Keratinocyte (primary cell): Measurements from ENCODE around the gene DOCK11. TPM values are rescaled to one million over a fixed set of nuclear protein-coding genes. Genes with fewer than 3 reads are reported as not detected.

Source experiments
- DNase-seq: peaks from one replicate; pipeline ENCODE4 v3.0.0-alpha.2; 2011; ENCODE audit warnings: low read depth, missing footprints, low spot score
- FAIRE-seq: peaks from 2 replicates; lab custom pipeline; 2011; peaks lifted over from hg19 to GRCh38; lab: Jason Lieb, UNC
- H2AFZ ChIP-seq: 2 replicates; pipeline ENCODE4 v1.6.0; 2012; ENCODE audit warnings: low read length, control low read depth, inconsistent platforms; ENCODE audit not compliant: control insufficient read depth
- H3K27ac ChIP-seq: 2 replicates; pipeline ENCODE4 v1.5.1; 2011; ENCODE audit warnings: low read length; ENCODE audit not compliant: control insufficient read depth, insufficient read depth
- H3K27me3 ChIP-seq: 3 replicates; pipeline ENCODE4 v1.6.0; 2011; ENCODE audit warnings: low read length; ENCODE audit not compliant: control insufficient read depth, insufficient read depth; ENCODE audit errors: extremely low read depth
- H3K36me3 ChIP-seq, 2 experiments: 2 replicates in 1 of 2; 3 replicates in 1 of 2; pipeline ENCODE4 v1.5.1; 2011; ENCODE audit warnings: low read length in 2 of 2, mild to moderate bottlenecking in 1 of 2; ENCODE audit not compliant: control insufficient read depth in 2 of 2, insufficient read depth in 2 of 2; ENCODE audit errors: extremely low read depth in 1 of 2
- H3K4me1 ChIP-seq: 3 replicates; pipeline ENCODE4 v1.5.1; 2011; ENCODE audit warnings: low read length; ENCODE audit not compliant: control insufficient read depth, insufficient read depth; ENCODE audit errors: extremely low read depth
- H3K4me2 ChIP-seq: 3 replicates; pipeline ENCODE4 v1.6.0; 2011; ENCODE audit warnings: low read depth, low read length; ENCODE audit not compliant: control insufficient read depth, insufficient read depth; ENCODE audit errors: extremely low read depth
- H3K4me3 ChIP-seq, 3 experiments: fragments of 200-600 bp in 1 of 3; sonication (generic) in 1 of 3; 2 replicates in 2 of 3; 3 replicates in 1 of 3; pipeline ENCODE4 v1.5.1; 2011 to 2016; ENCODE audit warnings: low read length in 3 of 3, mild to moderate bottlenecking in 3 of 3, control low read depth in 2 of 3, inconsistent platforms in 1 of 3, low read depth in 1 of 3, mixed read lengths in 1 of 3, mixed run types in 1 of 3, moderate library complexity in 1 of 3; ENCODE audit not compliant: control insufficient read depth in 2 of 3, insufficient read depth in 2 of 3; ENCODE audit errors: extremely low read depth in 1 of 3
- H3K79me2 ChIP-seq: 2 replicates; pipeline ENCODE4 v1.6.0; 2012; ENCODE audit warnings: low read length; ENCODE audit not compliant: control insufficient read depth, insufficient read depth
- H3K9ac ChIP-seq: 3 replicates; pipeline ENCODE4 v1.6.0; 2011; ENCODE audit warnings: low read length; ENCODE audit not compliant: control insufficient read depth, insufficient read depth; ENCODE audit errors: extremely low read depth
- H3K9me1 ChIP-seq: 3 replicates; pipeline ENCODE4 v1.6.0; 2011; ENCODE audit warnings: low read length; ENCODE audit not compliant: control insufficient read depth, insufficient read depth; ENCODE audit errors: extremely low read depth
- H3K9me3 ChIP-seq: 2 replicates; pipeline ENCODE4 v1.5.1; 2012; ENCODE audit warnings: low read depth, low read length; ENCODE audit not compliant: control insufficient read depth
- H4K20me1 ChIP-seq: 3 replicates; pipeline ENCODE4 v1.6.0; 2011; ENCODE audit warnings: low read length; ENCODE audit not compliant: control insufficient read depth, insufficient read depth; ENCODE audit errors: extremely low read depth
- EZH2 ChIP-seq: IDR thresholded peaks from one replicate; pipeline ENCODE4 v1.6.1; 2012; ENCODE audit warnings: inconsistent platforms, mild to moderate bottlenecking, low read length, moderate library complexity
- dilution Hi-C: fragments of 300-500 bp; cut with MboI; formaldehyde crosslinking; loops from one replicate; pipeline ENCODE4 v1.7.0; 2020; ENCODE audit warnings: low sequenced_read_pairs; ENCODE audit not compliant: extremely low pct_ligation_motif_present
- polyA plus RNA-seq, 5 experiments: library from polyadenylated mRNA; depleted of rRNA in 3 of 5; stranded (reverse) in 3 of 5; stranded (forward) in 1 of 5; unstranded in 1 of 5; fragments of >200 nt; gene quantifications; 1 replicate in 1 of 5; 2 replicates in 3 of 5; 3 replicates in 1 of 5; pipeline versions ENCODE4 v1.2.1 to v1.2.3, GENCODE V29; 2011 to 2012; ENCODE audit warnings: missing spikeins in 2 of 5, low read depth in 1 of 5, low replicate concordance in 1 of 5
- TF ChIP-seq, protein P1 (sequence below), 3 experiments: IDR thresholded peaks in 1 of 3; conservative IDR thresholded peaks in 1 of 3; optimal IDR thresholded peaks in 1 of 3; 2 replicates in 2 of 3; 3 replicates in 1 of 3; pipeline versions ENCODE3 to v1.5.1; 2011; ENCODE audit warnings: low read length in 3 of 3, mild to moderate bottlenecking in 3 of 3, moderate library complexity in 2 of 3, control low read depth in 1 of 3, inconsistent platforms in 1 of 3; ENCODE audit not compliant: insufficient read depth in 2 of 3; ENCODE audit errors: extremely low read depth in 1 of 3

Gene DOCK11
- polyA plus RNA-seq, 1 donor (not counting 4 experiments of a cell fraction or from before 2014, with no cell fraction given): 4.6 TPM

DNA sequence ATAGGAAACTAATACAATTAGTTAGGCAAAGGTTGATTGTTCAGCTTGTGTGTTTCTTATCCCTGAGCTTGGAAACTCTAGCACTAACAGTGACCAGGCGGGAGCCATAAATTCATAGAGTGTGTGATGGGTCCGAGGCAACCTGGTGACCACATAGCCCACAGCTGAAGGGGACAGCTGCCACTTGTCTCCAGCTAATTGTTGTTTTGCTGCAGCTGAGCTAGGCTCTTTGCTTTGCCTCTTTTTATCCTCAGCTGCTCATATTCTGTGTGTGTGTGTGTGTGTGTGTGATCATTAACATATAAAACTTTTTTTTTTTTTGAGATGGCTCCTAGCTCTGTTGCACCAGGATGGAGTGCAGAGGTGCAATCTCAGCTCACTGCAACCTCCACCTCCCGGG, 53.2 kb downstream of the DOCK11 start:
- H3K79me2 ChIP-seq: no peaks in the 10 kb centered on the region
- H3K4me3 ChIP-seq: no peak overlapping the region
- TF ChIP-seq EZH2: no peak
- TF ChIP-seq, protein P1, sequence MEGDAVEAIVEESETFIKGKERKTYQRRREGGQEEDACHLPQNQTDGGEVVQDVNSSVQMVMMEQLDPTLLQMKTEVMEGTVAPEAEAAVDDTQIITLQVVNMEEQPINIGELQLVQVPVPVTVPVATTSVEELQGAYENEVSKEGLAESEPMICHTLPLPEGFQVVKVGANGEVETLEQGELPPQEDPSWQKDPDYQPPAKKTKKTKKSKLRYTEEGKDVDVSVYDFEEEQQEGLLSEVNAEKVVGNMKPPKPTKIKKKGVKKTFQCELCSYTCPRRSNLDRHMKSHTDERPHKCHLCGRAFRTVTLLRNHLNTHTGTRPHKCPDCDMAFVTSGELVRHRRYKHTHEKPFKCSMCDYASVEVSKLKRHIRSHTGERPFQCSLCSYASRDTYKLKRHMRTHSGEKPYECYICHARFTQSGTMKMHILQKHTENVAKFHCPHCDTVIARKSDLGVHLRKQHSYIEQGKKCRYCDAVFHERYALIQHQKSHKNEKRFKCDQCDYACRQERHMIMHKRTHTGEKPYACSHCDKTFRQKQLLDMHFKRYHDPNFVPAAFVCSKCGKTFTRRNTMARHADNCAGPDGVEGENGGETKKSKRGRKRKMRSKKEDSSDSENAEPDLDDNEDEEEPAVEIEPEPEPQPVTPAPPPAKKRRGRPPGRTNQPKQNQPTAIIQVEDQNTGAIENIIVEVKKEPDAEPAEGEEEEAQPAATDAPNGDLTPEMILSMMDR (optimal IDR thresholded peaks at IDR 0.05 in 1 of 3, IDR thresholded peaks at IDR 0.05 in 1 of 3, conservative IDR thresholded peaks at IDR 0.05 in 1 of 3; ENCODE audit: extremely low read depth in 1 of 3, insufficient read depth in 2 of 3, low read length in 3 of 3): no peak
- no peaks in the 10 kb centered on the region for H3K27me3 ChIP-seq
- no peak overlapping the region for H3K9ac ChIP-seq
- no peaks in the 10 kb centered on the region for H3K9me3 ChIP-seq
- dilution Hi-C loops: no loop called here
- FAIRE-seq (no peak), DNase-seq (no peak)
- H2AFZ ChIP-seq: no peak overlapping the region
- no peaks in the 10 kb centered on the region for H4K20me1 ChIP-seq
- no peaks in the 10 kb centered on the region for H3K36me3 ChIP-seq
- H3K4me2 ChIP-seq: no peak overlapping the region
- H3K27ac ChIP-seq: no peak overlapping the region
- peaks cover 27% of the 10 kb centered on the region for H3K4me1 ChIP-seq
- no peaks in the 10 kb centered on the region for H3K9me1 ChIP-seq

DNA sequence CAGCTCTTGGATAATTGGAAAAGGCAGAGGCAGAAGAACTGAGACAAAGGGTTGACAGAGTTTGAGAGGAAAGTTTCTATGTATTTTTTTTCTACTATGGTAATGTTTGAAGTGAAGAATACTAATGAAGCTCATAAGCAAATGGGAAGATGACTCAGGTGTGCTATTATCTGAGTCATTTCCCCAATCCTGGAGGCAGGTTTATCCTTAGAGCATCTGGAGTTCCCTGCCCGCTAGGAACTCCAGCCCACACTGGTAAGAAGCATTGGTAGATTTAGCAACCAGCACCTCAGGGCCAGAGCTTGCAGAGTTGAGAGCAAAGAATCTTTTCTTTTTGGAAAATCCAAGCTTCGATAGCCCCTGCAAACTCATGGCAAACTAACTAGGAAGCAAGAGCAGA, 55.2 kb downstream of the DOCK11 start:
- Histone ChIP-seq H3K4me3 (no peak overlapping the region), H3K79me2 (no peaks in the 10 kb centered on the region), H3K27ac (peak overlapping the region; percentile 49), H3K9me1 (no peaks in the 10 kb centered on the region), H3K9ac (no peak overlapping the region), H3K4me1 (peaks cover 27% of the 10 kb centered on the region), H3K27me3 (no peaks in the 10 kb centered on the region), H3K4me2 (peak overlapping the region; percentile 11), H3K9me3 (no peaks in the 10 kb centered on the region), H4K20me1 (no peaks in the 10 kb centered on the region), H3K36me3 (no peaks in the 10 kb centered on the region), H2AFZ (no peak overlapping the region)
- DNase-seq: peak; percentile 25
- FAIRE-seq: peak; percentile 80
- TF ChIP-seq, protein P1 (optimal IDR thresholded peaks at IDR 0.05 in 1 of 3, IDR thresholded peaks at IDR 0.05 in 1 of 3, conservative IDR thresholded peaks at IDR 0.05 in 1 of 3; ENCODE audit: extremely low read depth in 1 of 3, insufficient read depth in 2 of 3, low read length in 3 of 3): no peak
- no peak for TF ChIP-seq EZH2
- dilution Hi-C loops: no loop called here
